PFSK-1 (cell line): ENCODE measurements around the gene UBD.
A peak's percentile ranks its signal among the peaks of the same experiment; 100 is the strongest.

ENCODE experiments used
- FOXP2 ChIP-seq: optimal IDR thresholded peaks from 2 replicates; pipeline ENCODE3; 2011; ENCODE audit warnings: borderline replicate concordance, control low read depth, inconsistent platforms; ENCODE audit not compliant: insufficient read depth; ENCODE audit errors: extremely low read length, extremely low read depth
- POLR2AphosphoS5 ChIP-seq: IDR thresholded peaks from 2 replicates; pipeline ENCODE4 v1.6.1; 2012; ENCODE audit warnings: low read depth, mild to moderate bottlenecking, control low read depth, low read length, moderate library complexity
- SIN3A ChIP-seq: IDR thresholded peaks from 2 replicates; pipeline ENCODE4 v1.6.1; 2012; ENCODE audit warnings: mild to moderate bottlenecking, low read length, moderate library complexity, borderline replicate concordance; ENCODE audit not compliant: insufficient read depth
- TAF1 ChIP-seq: IDR thresholded peaks from 2 replicates; pipeline ENCODE4 v1.6.1; 2012; ENCODE audit warnings: low read length, control low read depth, borderline replicate concordance; ENCODE audit not compliant: insufficient read depth
- TF ChIP-seq, protein P1 (sequence below), 2 experiments: IDR thresholded peaks; 2 replicates each; pipeline versions ENCODE4 v1.6.1 to v1.8.0; 2011 to 2012; ENCODE audit warnings: low read depth in 2 of 2, low read length in 2 of 2, control low read depth in 1 of 2, inconsistent platforms in 1 of 2, mild to moderate bottlenecking in 1 of 2, moderate library complexity in 1 of 2; ENCODE audit not compliant: insufficient read depth in 1 of 2

The UBD gene

DNA sequence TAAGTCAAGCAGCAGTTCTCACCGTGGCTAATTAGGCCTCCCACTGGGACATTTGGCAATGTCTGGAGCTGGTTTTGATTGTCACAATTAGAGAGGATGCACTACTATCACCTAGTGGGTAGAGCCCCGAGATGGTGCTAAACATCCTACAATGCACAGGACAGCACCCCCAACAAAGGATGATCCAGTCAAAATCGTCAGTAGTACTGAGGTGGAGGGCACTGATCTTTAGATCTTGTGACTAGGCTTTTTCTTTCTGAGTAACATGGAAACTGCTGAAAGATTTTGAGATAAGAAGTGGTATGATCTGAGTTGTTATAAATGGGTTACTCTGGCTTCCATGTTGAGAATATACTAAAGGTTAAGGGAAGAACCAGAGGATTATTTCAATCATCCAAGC is 12.0 kb downstream of the UBD start:
- TF ChIP-seq, protein P1, sequence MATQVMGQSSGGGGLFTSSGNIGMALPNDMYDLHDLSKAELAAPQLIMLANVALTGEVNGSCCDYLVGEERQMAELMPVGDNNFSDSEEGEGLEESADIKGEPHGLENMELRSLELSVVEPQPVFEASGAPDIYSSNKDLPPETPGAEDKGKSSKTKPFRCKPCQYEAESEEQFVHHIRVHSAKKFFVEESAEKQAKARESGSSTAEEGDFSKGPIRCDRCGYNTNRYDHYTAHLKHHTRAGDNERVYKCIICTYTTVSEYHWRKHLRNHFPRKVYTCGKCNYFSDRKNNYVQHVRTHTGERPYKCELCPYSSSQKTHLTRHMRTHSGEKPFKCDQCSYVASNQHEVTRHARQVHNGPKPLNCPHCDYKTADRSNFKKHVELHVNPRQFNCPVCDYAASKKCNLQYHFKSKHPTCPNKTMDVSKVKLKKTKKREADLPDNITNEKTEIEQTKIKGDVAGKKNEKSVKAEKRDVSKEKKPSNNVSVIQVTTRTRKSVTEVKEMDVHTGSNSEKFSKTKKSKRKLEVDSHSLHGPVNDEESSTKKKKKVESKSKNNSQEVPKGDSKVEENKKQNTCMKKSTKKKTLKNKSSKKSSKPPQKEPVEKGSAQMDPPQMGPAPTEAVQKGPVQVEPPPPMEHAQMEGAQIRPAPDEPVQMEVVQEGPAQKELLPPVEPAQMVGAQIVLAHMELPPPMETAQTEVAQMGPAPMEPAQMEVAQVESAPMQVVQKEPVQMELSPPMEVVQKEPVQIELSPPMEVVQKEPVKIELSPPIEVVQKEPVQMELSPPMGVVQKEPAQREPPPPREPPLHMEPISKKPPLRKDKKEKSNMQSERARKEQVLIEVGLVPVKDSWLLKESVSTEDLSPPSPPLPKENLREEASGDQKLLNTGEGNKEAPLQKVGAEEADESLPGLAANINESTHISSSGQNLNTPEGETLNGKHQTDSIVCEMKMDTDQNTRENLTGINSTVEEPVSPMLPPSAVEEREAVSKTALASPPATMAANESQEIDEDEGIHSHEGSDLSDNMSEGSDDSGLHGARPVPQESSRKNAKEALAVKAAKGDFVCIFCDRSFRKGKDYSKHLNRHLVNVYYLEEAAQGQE (IDR thresholded peaks at IDR 0.05; ENCODE audit: insufficient read depth in 1 of 2, low read depth in 2 of 2, low read length in 2 of 2) = no peak
- TF ChIP-seq TAF1 = no peak
- TF ChIP-seq SIN3A = no peak
- no peak for TF ChIP-seq POLR2AphosphoS5
- TF ChIP-seq FOXP2 = no peak

DNA sequence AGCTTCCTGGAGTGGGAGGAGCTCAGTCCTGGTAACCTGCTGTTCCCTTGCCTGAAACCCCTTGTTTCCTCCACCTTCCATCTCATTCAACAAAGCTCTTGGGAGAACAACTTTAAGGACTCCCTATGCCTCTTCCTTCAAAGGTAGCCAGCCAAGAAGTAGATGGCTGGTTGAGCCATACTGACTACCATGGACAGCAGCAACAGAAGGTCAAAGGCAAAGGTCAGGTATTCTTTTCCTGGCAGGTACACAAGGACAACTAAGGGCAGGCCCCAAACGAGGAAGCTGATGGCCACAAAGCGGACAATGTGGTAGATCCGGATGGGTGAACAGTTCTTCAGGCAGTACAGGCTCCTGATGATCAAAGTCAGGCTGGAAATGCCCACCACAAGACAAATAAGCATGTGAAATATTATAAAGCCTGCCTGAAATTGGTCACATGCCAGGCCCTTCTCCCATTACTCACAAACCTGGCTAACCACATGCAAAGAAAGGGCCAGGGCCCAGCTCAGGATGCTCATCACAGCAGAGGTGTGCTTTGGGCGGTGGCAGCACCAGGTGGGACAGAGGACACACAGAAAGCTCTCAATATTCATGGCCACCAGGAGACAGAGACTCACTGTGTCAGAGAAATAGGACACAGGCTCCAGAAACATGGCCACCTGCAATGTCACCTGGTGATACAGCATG is 21.7 kb downstream of the UBD start:
- TF ChIP-seq, protein P1 (IDR thresholded peaks at IDR 0.05; ENCODE audit: insufficient read depth in 1 of 2, low read depth in 2 of 2, low read length in 2 of 2) = peak; percentile 57 to 88; a peak in 3 of 4 replicates
- TF ChIP-seq TAF1 (no peak), POLR2AphosphoS5 (no peak), FOXP2 (no peak), SIN3A (no peak)

DNA sequence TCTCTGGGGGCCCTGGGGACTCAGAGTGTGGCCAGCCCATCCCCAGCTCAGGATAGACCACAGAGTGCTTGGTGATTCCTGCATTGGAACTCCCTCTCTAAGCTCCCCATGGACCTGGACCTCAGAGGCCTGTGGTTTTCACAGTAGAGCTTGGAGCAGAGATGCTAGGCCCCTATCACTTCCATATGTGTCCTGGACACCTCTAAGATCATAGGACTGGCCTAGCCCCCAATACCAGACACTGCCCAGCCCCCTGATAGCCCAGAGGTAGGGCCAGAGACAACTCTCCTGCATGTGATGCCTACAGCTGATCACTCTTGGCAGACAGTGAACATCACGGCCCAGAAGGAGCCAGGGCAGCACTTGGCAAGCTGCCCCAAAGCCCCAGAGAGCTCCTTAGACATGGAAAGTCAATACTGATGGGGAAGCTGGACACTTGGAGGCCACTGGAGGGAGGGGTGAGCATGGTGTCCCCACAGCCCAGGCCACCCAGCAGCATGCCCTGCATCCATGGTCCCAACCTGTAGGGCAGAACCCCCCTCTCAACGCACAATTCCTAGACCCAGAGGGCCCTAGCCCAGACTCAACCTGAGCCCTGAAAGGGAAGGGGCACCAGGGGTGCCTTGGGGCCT is 27.1 kb downstream of the UBD start:
- TF ChIP-seq, protein P1 (IDR thresholded peaks at IDR 0.05; ENCODE audit: insufficient read depth in 1 of 2, low read depth in 2 of 2, low read length in 2 of 2) = no peak
- TF ChIP-seq POLR2AphosphoS5 (no peak), SIN3A (no peak), FOXP2 (no peak), TAF1 (no peak)

DNA sequence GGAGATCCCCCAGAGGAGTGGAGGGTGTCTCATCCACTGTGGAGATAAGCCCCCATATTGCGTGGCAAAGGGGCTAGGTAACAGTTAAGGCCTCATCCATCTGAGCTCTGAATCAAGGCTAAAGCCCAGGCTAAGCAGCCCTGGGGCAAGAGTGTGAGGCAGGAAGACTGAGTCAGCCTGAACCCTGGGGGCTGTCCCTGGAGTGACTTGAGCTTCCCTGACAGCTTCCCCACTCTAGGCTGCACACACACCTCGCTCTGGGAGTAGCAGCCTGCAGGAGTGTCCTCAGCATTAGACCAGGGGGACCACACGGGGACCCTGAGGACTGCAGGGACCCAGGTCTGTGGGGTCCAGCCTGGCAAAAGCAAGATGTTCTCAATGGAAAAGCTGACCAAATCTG is 27.9 kb downstream of the UBD start:
- TF ChIP-seq SIN3A (no peak), TAF1 (no peak), POLR2AphosphoS5 (no peak), FOXP2 (no peak)
- TF ChIP-seq, protein P1 (IDR thresholded peaks at IDR 0.05; ENCODE audit: insufficient read depth in 1 of 2, low read depth in 2 of 2, low read length in 2 of 2) = no peak
